DMS 273 treated with DMSO at 0.1 percent for 48 hours (cell line): ENCODE measurements around the gene ZNF746.

Experiments used
- DNase-seq: peaks from one replicate; lab custom pipeline; 2025; lab: John Stamatoyannopoulos, UW

Gene ZNF746

DNA sequence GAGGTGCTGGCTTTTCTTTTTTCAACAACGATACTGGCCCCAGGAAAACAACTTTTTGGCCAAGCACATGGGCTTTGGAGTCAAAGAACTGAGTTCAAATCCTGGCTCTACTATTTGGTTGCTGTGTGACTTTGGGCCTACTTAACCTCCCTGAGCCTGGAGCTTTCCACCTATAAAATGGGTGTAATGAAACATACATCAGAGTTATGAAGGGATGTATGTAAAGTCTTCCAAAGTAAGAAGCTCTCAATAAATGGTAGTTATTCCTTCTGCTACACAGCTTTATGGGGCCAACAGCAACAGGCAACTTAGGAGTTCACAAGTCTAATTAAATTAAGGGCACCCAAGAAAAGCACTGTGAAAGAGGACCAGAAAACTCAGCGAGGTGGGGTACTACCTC is 69.7 kb downstream of the ZNF746 start:
- no peak for DNase-seq

DNA sequence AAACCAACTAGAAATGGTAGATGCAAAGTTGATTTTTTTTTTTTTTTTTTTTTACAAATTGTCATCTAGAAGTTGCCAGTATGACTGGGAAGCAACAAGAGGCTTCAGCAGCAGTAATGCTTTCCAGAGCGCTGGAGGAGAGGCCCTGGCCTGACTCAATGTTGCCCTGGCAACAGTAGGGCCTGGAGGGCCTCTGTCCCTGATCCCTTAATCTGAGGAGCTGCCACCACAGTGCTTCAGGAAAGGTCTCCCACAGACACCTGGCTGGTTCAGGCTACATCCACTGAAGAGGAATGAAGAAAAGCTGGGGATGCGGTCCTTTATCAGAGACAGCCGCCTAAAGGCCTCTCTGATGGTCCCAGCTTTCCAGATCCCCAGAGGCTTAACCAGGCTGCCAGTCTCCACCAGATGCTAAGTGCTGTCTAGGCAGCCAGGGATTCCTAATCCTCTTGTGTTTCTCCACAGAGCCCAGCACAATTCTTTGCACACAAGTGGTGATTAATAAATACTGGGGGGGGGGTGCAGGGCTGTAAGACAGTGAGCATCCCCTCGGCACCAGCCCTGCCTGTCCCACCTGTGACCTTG is 70.4 kb downstream of the ZNF746 start:
- DNase-seq = no peak

DNA sequence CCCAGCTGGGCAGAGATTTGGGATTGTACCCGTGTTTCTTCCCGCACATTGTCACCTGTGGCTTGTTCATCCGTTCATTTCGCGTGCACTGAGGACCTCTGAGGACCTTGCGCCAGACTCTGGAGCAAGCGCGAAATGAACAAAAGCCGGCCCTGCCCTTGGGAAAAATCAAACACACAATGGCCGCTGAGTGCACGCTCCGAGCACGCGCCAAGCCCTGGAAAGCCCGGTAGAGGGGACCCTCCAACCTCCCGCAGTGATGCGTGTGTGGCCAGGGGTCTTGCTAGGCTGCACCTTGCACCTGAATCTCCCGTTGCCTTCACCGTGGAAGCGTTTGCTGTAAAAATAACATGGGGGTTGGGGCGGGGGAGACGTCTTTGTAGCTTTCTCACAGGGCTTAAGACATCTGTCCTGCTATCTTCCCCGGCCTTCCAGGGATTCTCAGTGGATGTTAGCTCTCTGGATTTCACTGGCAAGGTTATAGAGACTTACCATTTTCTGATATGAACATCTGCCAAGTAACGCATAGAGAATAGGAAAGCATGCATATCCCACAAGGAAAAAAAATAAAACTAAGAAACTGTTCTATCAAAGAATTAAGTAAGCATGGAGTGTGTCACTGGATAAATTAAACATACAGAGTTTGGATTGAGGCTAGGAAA is 74.0 kb downstream of the ZNF746 start:
- no peak for DNase-seq

DNA sequence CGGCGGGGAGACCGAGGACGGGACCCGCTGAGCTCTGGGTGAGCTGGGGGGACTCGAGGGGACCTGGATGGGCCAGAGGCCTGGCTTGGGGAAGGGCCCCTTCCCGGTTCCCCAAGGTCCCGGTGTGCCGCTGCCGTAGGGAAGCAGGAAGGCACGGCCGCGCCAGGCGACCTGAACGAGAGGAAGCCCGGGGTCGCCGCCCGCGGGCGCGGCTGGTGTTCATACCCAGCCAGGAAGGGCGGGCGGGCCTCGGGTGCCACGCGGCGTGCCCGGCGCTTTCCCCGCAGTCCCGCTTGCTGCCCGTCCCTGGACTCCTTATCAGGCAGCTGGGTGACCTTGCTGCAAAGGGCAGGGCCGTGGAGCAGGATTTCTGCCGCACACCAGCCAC is 74.7 kb downstream of the ZNF746 start:
- DNase-seq = no peak
